CD1c-positive myeloid dendritic cell (primary cell): Measurements from ENCODE around the gene HIGD1C.
"Not testable (repeated sequence)": the region's sequence is repeated elsewhere in the genome, so short reads cannot be mapped to it uniquely, and the experiment has no call there.

Experiments used
- DNase-seq: peaks from one replicate; pipeline ENCODE4 v3.0.0-alpha.2; 2016; ENCODE audit errors: extremely low spot score

HIGD1C gene

GRCh38 chr12:50984586-50985298 lies 32.4 kb downstream of the HIGD1C start:
- DNase-seq = no peak

GRCh38 chr12:50985322-50985721 lies 33.0 kb downstream of the HIGD1C start:
- peak; percentile 17 for DNase-seq

GRCh38 chr12:50986966-50987737 lies 34.8 kb downstream of the HIGD1C start:
- peak; percentile 37 for DNase-seq

GRCh38 chr12:50988051-50988450 lies 35.7 kb downstream of the HIGD1C start:
- no peak for DNase-seq

GRCh38 chr12:50988871-50989270 lies 36.5 kb downstream of the HIGD1C start:
- DNase-seq = no peak

GRCh38 chr12:50990147-50990727 lies 37.9 kb downstream of the HIGD1C start:
- DNase-seq = no peak

GRCh38 chr12:50990791-50991190 lies 38.4 kb downstream of the HIGD1C start:
- DNase-seq = no peak

GRCh38 chr12:50991291-50991690 lies 38.9 kb downstream of the HIGD1C start:
- no peak for DNase-seq

GRCh38 chr12:50992819-50993218 lies 40.5 kb downstream of the HIGD1C start:
- DNase-seq = no peak

GRCh38 chr12:50999093-50999492 lies 46.7 kb downstream of the HIGD1C start:
- DNase-seq = no peak

- DNase-seq = no peak
Observed at GRCh38 chr12:51000245-51000644, 47.9 kb downstream of the HIGD1C start.

GRCh38 chr12:51001799-51002198 lies 49.5 kb downstream of the HIGD1C start:
- no peak for DNase-seq

- no peak for DNase-seq
Observed at GRCh38 chr12:51004504-51004903, 52.2 kb downstream of the HIGD1C start.

GRCh38 chr12:51005030-51005429 lies 52.7 kb downstream of the HIGD1C start:
- no peak for DNase-seq

GRCh38 chr12:51005671-51006070 lies 53.3 kb downstream of the HIGD1C start:
- no peak for DNase-seq

- peak; percentile 50 for DNase-seq
Observed at GRCh38 chr12:51008329-51009055, 56.1 kb downstream of the HIGD1C start.

GRCh38 chr12:51009056-51009440 lies 56.7 kb downstream of the HIGD1C start:
- peak; percentile 95 for DNase-seq

- DNase-seq = no peak
Observed at GRCh38 chr12:51011955-51012354, 59.6 kb downstream of the HIGD1C start.

GRCh38 chr12:51012570-51013236 lies 60.4 kb downstream of the HIGD1C start:
- peak; percentile 56 for DNase-seq

GRCh38 chr12:51013441-51013840 lies 61.1 kb downstream of the HIGD1C start:
- no peak for DNase-seq

GRCh38 chr12:51014467-51014866 lies 62.1 kb downstream of the HIGD1C start:
- not testable (repeated sequence) for DNase-seq

GRCh38 chr12:51017452-51017851 lies 65.1 kb downstream of the HIGD1C start:
- no peak for DNase-seq
